GM21515 (cell line): Measurements from ENCODE around the gene PRMT7.
"Not testable (repeated sequence)": the region's sequence is repeated elsewhere in the genome, so short reads cannot be mapped to it uniquely, and the experiment has no call there.

Experiments
- ATAC-seq: cut with Tn5 transposase; IDR thresholded peaks from one replicate; pipeline ENCODE4 v1.9.1; 2021; ENCODE audit not compliant: unreplicated experiment

PRMT7 gene

DNA sequence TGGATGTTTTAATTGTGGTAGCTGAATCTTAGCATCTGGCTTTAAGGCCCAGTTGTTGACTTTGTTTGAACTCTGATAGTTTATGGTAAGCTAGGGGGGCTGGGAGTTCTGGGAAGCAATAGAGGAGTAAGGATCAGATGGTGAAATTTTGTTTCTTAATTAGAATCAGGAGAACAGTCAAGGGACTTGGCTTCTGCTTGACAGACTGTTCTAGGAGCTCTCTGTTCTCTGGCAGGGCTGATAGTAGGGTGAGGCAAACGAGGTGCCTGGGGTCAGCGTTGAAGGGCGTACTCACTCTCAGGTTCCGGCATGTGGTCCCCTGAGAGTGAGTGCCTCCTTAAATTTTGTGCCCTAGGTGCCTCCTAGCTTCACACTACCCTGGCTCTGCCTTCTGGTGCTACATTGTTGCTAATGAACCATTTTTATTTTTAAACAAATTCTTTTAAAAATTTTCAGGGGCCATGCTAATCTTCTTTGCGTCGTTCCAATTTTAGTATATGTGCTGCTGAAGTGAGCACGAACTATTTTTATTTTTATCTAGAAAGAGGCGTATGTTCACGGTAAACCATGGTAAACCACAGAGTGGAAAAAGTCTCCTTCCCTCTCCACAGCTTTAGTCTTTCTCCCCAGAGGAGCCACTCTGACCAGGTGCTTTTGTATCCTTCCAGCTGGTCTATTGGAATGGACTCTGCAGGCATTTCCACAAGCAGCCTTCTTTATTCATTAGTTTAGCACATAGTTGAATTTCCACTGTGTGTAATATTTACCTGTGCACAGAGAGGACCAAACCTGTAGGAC is 26.8 kb upstream of the PRMT7 start:
- peak; percentile 35 for ATAC-seq

DNA sequence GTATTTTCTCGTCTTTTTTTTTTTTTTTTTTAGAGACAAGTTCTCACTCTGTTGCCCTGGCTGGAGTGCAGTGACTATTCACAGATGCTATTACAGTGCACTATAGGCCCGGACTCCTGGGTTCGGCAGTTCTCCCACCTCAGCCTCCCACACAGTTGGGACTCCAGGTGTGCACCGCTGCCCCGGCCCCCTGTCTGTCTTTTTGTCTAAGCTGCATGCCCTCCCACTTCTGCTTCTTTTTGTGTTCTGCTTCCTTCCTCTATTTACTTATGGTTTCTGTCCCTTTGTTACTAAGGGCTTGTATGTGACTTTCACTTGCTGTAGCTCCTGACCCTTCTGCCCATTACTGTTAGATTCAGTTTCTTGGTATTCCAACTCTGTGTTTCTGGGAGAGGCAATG is 26.0 kb upstream of the PRMT7 start:
- ATAC-seq = peak; percentile 43

DNA sequence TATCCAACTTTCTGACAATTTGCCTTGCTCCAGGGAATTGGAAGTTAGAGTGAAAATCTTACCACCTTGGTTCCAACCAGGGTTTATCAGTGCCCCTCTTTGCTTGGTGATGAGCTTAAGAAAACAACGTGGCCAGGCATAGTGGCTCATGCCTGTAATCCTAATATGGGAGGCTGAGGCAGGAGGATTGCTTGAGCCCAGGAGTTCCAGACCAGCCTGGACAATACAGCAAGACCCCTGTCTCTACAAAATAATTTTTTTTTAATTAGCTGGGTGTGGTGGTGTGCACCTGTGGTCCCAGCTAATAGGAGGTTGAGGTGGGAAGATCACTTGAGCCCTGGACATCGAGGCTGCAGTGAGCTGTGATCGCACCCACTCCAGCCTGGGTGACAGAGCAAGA is 25.1 kb upstream of the PRMT7 start:
- no peak for ATAC-seq

DNA sequence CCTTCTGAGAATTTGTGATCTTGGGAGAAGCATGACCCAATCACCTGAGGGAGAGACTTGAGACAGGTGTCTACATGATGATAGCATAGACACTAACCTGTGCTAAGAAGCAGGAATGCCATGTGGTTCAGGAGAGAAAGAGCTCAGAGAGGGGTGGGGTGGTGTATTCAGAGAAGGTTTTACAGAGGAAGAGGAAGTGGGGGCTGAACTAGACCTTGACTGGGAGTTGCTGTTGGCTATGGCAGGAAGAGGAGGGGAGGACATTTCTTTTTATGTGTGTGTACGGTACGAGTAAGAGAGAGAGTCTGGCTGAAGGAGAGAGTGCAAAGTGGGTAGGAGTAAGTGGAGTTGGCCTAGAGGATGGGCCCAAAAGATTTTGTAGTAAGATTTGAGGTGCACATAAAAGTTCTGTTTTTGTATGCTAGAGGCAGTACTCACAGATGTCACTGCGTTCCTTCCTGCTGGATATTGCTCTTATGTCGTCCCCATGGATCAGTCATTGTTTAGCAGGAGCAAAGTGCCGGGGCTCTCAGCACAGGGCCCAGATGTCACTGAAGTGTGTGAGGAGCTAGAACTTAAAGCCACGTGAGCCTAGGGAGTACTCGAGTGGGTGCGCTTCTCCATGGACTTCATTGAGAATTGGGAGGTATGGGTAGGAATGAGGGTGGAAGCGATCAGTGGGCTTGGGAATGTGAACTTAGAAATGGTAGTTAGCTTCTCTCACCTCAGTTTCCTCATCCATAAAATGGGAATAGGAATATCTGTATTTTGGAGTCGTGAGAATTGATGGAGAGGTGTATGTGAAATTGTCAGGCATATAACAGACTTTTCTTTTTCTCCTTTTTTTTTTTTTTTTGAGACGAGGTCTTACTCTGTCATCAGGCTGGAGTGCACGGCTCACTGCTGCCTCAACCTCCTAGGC is 24.4 kb upstream of the PRMT7 start:
- no peak for ATAC-seq

DNA sequence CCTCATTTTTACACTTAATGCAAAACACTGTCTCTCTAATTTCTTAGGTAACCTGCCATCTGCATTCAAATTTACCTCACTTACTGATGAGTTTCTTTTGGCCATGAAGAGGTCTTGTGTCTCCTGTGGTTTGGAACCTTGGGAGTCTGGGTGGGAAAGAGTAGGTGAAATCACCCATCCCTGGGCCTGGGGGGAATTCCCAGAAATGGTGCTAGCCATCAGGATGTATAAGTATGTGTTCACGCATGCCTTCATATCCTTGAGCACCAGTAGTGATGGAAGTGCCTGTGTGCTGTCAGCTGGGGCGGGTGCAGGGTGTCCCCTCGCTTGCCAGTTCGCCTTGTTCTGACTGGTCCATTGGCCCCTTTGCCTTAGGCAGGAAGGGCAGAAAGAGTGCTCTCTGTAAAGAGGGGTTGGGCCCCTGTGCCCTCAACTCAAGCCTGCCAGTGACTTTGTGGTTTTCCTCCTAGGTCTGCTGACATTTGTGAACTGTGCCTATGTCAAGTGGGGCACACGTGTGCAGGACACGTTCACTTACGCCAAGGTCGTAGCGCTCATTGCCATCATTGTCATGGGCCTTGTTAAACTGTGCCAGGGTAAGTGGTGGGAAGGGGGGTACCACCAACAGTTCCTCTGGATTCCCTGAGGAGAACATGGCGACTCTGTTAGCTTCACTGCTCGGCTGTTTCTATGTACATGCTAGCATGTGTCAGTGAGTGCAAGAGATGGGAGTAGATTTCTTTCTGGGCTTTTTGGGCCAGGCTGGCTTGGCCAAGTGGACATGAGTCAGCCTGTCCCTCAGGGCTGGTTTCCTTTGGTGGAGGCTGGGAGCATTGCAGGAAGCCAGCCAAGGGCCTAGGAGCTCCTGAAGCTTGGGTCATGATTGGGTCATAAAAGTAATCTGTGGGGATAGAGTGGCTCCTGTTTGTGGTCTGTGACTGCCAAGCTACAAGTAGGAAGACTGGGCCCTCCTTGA is 23.3 kb upstream of the PRMT7 start:
- no peak for ATAC-seq

DNA sequence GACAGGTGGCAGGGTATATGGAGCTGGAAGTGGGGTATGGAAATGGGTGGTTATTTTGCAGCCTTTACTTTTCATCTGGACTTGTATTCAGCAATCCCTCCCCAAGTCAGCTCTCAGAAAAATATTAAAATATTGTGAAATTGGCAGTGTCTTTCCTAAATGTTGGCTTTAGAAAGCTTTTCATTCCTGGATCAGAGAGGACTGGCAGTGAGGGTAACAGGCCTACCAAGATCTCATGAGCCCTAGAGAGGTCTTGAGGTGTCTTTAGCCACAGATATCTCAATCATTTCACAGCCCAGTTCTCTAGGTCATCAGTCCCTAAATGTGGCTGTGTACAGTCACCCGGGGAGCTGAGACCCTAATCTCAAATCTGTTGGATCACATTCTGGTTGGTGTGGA is 22.6 kb upstream of the PRMT7 start:
- ATAC-seq = no peak

DNA sequence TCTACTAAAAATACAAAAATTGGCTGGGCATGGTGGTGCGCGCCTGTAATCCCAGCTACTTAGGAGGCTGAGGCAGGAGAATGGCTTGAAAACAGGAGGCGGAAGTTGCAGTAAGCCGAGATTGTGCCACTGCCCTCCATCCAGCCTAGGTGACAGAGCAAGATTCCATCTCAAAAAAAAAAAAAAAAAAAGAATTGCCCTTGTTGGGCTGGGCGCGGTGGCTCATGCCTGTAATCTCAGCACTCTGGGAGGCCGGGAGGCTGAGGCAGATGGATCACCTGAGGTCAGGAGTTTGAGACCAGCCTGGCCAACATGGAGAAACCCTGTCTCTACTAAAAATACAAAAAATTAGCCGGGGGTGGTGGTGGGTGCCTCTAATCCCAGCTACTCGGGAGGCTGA is 22.0 kb upstream of the PRMT7 start:
- ATAC-seq = not testable (repeated sequence)

DNA sequence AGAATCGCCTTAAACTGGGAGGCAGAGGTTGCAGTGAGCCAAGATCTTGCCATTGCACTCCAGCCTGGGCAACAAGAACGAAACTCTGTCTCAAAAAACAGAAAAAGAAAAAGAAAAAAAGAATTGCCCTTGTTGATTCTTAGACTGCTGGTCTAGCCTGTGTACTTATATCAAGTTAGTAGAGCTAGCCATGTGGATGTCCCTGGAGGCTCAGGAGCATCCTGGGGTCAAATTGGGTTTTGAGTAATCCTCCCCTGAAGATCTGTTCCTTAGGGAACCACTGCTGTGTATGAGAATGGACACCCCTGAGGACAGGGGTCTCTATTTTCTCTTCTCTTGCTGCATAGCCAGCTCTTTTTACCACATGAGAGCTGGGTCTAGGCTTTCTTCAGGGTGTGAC is 21.6 kb upstream of the PRMT7 start:
- ATAC-seq = no peak

DNA sequence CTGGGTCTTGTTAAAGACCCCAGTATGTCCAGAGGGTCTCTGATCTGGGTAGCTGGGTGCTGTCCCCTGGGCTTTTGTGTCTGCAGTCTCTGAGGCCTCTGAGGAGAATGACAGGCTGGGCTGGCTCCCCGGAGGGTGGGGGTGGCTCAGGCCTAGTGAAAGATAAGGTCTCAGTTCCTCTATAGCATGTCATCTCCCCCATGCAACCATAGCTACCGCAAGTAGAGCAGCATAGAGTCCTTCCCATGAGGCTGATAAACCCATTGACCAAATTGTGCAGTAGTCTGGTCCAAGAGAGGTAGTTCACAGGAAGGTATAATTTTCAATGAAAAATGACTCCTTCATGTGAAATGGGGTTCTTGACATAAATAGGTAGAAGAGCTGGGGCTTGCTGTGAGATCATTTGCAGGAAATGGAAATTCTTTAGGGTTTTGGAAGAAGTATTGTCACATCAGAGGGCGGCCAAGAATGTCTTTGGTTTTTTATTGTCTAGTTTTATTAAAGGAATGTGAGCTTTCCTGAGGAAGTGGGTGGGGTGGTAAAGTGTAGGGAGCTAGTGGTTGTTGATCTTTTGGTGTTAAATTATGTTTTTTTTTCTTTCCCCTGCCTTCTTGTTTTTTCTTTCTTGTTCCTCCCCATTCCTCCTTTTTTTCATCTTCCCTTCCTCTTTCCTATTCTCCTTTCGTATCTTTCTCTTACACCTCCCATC is 21.0 kb upstream of the PRMT7 start:
- peak; percentile 68 for ATAC-seq

DNA sequence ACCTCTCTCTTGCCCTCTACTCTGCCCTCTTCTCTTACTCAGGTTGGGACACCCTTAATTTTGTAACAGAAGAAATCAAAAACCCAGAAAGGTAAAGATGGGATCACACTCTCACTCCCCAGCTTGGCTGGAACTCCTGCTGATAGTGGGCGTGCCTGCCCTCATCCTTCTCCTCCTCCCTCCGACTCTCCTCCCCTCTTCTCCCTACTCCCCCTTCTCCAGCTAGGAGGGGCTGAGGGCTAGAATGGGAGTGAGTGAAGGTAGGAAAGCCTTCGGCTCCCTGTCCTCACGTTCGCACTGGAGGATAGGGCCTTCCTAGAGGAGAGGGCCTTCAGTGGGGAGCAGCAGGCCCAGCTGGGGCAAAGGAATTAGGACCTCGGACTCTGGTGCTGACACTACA is 20.4 kb upstream of the PRMT7 start:
- no peak for ATAC-seq

DNA sequence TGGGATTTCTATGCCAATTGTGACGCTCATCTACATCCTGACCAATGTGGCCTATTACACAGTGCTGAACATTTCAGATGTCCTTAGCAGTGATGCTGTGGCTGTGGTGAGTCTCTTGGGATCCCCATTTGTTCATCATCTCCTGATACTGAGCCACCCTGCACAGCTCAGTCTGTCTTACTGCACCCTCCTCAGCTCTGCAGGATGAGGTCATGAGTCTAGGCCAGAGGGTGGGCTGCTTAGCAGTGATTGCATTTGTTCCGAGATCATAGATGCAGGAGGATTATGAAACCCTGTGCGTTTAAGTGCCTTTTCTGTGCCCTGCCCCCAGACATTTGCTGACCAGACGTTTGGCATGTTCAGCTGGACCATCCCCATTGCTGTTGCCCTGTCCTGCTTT is 19.6 kb upstream of the PRMT7 start:
- no peak for ATAC-seq

DNA sequence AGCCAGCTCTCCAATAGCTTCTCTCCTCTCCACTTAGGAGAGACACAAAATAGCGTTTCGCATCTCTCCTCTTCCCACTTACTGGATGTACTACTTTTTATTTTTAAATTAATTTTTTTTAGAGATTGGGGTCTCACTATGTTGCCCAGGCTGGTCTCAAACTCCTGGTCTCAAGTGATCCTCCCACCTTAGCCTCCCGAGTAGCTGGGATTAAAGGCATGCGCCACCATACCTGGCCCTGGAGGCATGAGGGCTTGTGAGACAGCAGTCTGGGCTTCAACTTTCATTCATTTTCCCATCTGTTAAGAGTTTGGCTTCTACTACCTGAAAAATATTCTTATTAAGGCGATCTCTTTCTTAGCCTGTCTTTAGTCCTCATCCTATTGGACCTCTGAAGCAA is 18.4 kb upstream of the PRMT7 start:
- no peak for ATAC-seq

DNA sequence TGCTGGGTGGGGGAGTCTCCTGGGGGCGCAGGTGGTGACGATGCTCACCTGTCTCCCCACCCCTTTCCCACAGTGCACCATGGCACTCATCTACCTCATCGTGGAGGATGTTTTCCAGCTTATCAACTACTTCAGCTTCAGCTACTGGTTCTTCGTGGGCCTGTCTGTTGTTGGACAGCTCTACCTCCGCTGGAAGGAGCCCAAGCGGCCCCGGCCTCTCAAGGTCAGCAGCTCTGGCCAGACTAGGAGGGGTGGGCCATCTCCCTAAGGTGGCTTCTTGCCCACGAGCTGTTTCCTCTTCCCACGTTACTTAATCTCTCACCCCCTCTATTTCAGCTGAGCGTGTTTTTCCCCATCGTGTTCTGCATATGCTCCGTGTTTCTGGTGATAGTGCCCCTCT is 14.5 kb upstream of the PRMT7 start:
- no peak for ATAC-seq

DNA sequence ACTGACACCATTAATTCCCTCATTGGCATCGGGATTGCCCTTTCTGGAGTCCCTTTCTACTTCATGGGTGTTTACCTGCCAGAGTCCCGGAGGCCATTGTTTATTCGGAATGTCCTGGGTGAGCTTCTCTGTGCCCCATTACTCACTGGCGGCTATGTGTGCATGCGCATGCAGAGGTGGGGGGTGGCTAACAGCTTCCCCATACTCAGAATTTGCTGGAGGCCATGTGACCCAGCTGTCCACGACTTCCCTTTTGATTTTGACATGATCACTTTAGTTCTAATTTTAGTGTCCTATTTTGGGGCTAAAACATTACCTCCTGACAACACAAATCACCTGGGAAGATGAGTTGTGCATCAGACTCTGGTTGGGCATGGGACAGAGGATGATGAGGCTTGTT is 14.1 kb upstream of the PRMT7 start:
- no peak for ATAC-seq

DNA sequence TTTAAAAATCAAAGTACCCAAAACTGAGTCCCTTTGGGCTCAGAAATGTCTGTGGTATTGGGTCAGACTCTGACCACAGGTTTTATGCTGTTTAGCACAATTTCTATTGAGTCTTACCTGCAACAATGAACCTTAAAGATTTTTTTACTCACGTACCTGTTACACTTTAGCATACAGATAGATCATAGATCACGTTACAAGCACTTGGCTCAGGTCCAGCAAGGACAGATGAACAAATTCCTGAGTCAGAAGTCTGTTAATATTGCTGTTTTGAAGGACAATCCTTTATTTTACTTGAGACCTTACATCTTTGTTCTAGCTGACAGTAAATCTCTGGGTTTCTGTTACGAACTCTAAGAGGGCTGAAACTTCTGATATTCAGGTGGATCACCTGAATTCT is 12.9 kb upstream of the PRMT7 start:
- no peak for ATAC-seq

DNA sequence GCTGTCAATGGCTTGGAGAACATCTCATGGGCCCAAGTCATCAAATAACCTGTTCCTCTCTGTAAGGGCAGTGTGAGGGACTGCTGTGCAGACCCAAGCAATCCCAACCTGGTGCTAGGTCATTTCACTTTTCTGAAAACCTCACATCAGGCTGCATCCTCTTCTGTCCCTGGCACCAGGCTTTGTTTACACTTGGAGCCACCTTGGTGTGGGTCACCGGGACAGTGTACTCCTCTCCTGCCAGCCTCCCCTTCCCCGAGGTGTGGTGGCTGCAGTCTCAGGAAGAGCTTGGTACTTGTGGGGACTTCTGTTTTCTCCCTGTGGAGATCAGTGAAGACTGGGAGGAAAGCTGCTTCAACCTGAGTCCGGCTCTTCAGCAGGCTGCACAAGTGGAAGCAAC is 12.5 kb upstream of the PRMT7 start:
- no peak for ATAC-seq

DNA sequence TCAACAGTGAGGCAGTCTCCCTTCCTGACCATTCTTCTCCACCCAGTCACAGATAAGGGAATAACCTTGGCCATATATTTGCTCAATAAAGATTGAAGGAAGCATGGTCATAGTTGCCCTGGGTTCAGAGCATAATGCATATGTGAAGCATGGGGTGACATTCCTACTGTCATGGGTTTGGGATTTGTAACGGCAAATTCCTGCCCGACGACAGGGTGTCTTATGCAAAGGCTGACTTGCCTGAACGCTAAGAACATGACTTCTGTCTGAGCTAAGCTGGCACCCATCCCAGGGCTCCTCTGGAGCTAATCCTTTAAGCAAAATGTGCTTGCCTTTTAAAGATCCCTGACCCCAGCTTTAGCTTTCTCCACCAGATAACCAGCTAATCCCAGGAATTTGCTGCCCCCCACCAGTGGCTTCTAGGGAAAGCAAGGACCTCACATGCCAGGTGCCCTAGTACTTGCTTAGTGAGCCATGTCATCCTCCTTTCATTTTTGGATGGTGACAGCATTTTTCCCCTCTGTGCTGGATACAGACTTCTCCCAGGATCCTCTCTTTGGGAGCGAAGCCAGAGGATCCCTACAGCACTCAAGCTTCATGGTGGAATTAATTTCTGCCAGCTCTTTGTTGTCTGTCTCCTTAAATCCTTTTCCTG is 11.8 kb upstream of the PRMT7 start:
- no peak for ATAC-seq

DNA sequence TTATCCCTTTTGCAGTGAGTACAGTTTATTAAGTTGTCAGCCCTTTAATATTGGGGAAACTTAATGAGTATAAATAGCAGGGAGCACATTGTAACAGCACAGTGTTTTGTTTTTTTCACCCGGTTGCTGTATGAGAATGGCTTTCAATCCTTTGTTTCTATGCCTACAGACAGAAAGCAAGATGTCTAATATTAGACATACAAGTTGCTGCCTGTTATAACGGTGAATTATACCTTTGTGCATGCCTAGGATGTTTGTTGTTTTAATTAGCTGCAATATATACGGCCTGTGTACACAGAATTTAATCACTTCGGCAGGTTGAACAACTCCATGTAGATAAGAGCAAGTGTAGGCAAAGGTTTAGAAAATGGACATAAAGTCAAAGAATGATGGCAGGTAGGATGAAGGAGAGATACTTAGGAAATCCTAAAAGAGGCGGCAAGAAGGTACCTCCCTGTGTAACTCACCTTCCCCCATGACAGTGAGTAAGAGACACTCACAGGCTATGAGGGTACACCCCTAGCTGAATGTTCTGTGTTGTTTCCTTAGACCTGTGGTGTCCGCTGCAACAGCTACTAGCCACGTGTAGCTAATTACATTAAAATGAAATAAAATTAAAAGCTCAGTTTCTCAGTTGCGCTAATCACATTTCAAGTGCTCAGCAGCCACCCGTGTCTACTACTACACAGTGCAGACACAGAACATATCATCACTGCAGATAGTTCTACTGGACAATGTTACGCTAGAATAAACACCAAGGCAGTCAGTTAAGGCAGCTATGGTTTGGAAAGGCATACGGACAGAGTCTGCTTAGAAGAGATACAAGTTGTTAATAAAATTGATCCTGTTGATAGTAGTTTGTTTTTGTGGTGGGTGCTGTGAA is 11.0 kb upstream of the PRMT7 start:
- ATAC-seq = no peak
